Measurements from ENCODE around the gene VASH1. TPM values are rescaled to one million over a fixed set of nuclear protein-coding genes. Genes with fewer than 3 reads are reported as not detected.

VASH1 gene
- total RNA-seq, 6 donors from 2014 or later: 12.0 to 53.5 (median 28.2) TPM

GRCh38 chr14:76715511-76716081 is 45.7 kb upstream of the VASH1 start:
- Histone ChIP-seq H3K27me3 (no peaks in the 10 kb centered on the region), H3K36me3 (no peaks in the 10 kb centered on the region), H3K9me3 (no peaks in the 10 kb centered on the region), H3K4me3 (no peak overlapping the region), H3K4me1 (peaks cover 12 to 40% (median 26%) of the 10 kb centered on the region in 4 donors), H3K27ac (peak overlapping the region; percentile 9 to 66 (median 30))
- DNase-seq (no peak), ATAC-seq (ENCODE audit: low FRiP score in 2 of 2) (peak in 1 of 2 donors; percentile 81)
- WGBS, 2 donors: 48 to 54% methylated on average over 7 of the region's 7 CpGs
- TF ChIP-seq CTCF (IDR thresholded peaks at IDR 0.05) (no peak), EP300 (IDR thresholded peaks at IDR 0.05) (no peak)

- Histone ChIP-seq H3K4me3 (no peak overlapping the region), H3K4me1 (peaks cover 16 to 45% (median 32%) of the 10 kb centered on the region in 4 donors), H3K27me3 (no peaks in the 10 kb centered on the region), H3K36me3 (no peaks in the 10 kb centered on the region), H3K9me3 (no peaks in the 10 kb centered on the region), H3K27ac (peak overlapping the region in 3 of 4 donors; percentile 15 to 66 (median 45))
- ATAC-seq (ENCODE audit: low FRiP score in 2 of 2): no peak
- no peak for DNase-seq
- 42 to 45% methylated on average over 4 of the region's 4 CpGs for WGBS, 2 donors
- TF ChIP-seq POLR2A (IDR thresholded peaks at IDR 0.05) (no peak), CTCF (IDR thresholded peaks at IDR 0.05) (no peak), EP300 (IDR thresholded peaks at IDR 0.05) (no peak), POLR2AphosphoS5 (IDR thresholded peaks at IDR 0.05) (no peak)
Observed at GRCh38 chr14:76716285-76716684, 45.0 kb upstream of the VASH1 start.

GRCh38 chr14:76717508-76718290 is 43.6 kb upstream of the VASH1 start:
- DNase-seq: no peak
- no peaks in the 10 kb centered on the region for H3K9me3 ChIP-seq
- 83 to 87% methylated on average over 9 of the region's 9 CpGs for WGBS, 2 donors
- H3K36me3 ChIP-seq: no peaks in the 10 kb centered on the region
- H3K27me3 ChIP-seq: no peaks in the 10 kb centered on the region
- H3K4me1 ChIP-seq: peaks cover 16 to 52% (median 38%) of the 10 kb centered on the region in 4 donors
- peak overlapping the region in 2 of 4 donors; percentile 45 to 50 for H3K27ac ChIP-seq
- no peak for TF ChIP-seq EP300 (IDR thresholded peaks at IDR 0.05)
- no peak for TF ChIP-seq CTCF (IDR thresholded peaks at IDR 0.05)
- TF ChIP-seq POLR2A (IDR thresholded peaks at IDR 0.05): no peak
- TF ChIP-seq POLR2AphosphoS5 (IDR thresholded peaks at IDR 0.05): no peak
- ATAC-seq (ENCODE audit: low FRiP score in 2 of 2): peak in 1 of 2 donors; percentile 34
- no peak overlapping the region for H3K4me3 ChIP-seq

- Histone ChIP-seq H3K9me3 (no peaks in the 10 kb centered on the region), H3K4me1 (peaks cover 16 to 55% (median 40%) of the 10 kb centered on the region in 4 donors), H3K27ac (peak overlapping the region in 2 of 4 donors; percentile 45 to 50), H3K27me3 (no peaks in the 10 kb centered on the region), H3K36me3 (no peaks in the 10 kb centered on the region), H3K4me3 (no peak overlapping the region)
- 69 to 81% methylated on average over 5 to 6 of the region's 6 CpGs for WGBS, 2 donors
- no peak for DNase-seq
- TF ChIP-seq EP300 (IDR thresholded peaks at IDR 0.05) (no peak), POLR2A (IDR thresholded peaks at IDR 0.05) (no peak), CTCF (IDR thresholded peaks at IDR 0.05) (no peak), POLR2AphosphoS5 (IDR thresholded peaks at IDR 0.05) (no peak)
- peak in 1 of 2 donors; percentile 47 for ATAC-seq (ENCODE audit: low FRiP score in 2 of 2)
Observed at GRCh38 chr14:76718306-76719040, 42.8 kb upstream of the VASH1 start.
